IMR-90 (cell line): Measurements from ENCODE around the gene TAF4. TPM values are rescaled to one million over a fixed set of nuclear protein-coding genes. Genes with fewer than 3 reads are reported as not detected.

Experiments
- ATAC-seq: fragments of 200-7000 bp; cut with Tn5 transposase; 2 replicates; pipeline ENCODE4 v1.9.1; 2020; ENCODE audit warnings: low read depth, mild to moderate bottlenecking, moderate library complexity
- BruUV-seq: library from RNA; stranded (reverse); fragments of 400-500 nt; replicated peaks from 2 replicates; lab custom pipeline; 2021; lab: Mats Ljungman, UMichigan
- CTCF ChIA-PET: fragments of 300-600 bp; formaldehyde crosslinking; extraction: SDS; loops from one replicate; lab custom pipeline; 2021; ENCODE audit warnings: antibody characterized with exemption; lab: Yijun Ruan, JAX
- POLR2A ChIA-PET: fragments of 300-600 bp; sonication (Branson Sonifier 250); formaldehyde crosslinking; loops from one replicate; lab custom pipeline; 2022; ENCODE audit warnings: antibody characterized with exemption; ENCODE audit not compliant: unreplicated experiment; lab: Charles Lee
- DNase-seq: peaks from one replicate; pipeline ENCODE4 v3.0.0; 2013
- H2AFZ ChIP-seq: replicated peaks from 2 replicates; pipeline ENCODE3; 2013; ENCODE audit warnings: low read length, mild to moderate bottlenecking; ENCODE audit not compliant: poor library complexity
- H2AK5ac ChIP-seq: 2 replicates; pipeline ENCODE4 v1.6.1; 2013; ENCODE audit warnings: low read depth, low read length, inconsistent platforms
- H2AK9ac ChIP-seq: replicated peaks from 2 replicates; pipeline ENCODE3; 2013; ENCODE audit warnings: mild to moderate bottlenecking, low read depth, low read length, moderate library complexity; ENCODE audit not compliant: poor library complexity
- H2BK120ac ChIP-seq: 2 replicates; pipeline ENCODE4 v1.6.1; 2013; ENCODE audit warnings: low read depth, low read length, inconsistent platforms
- H2BK15ac ChIP-seq: 3 replicates; pipeline ENCODE4 v1.6.1; 2013; ENCODE audit warnings: low read depth, low read length, inconsistent platforms
- H2BK20ac ChIP-seq: 2 replicates; pipeline ENCODE4 v1.6.1; 2013; ENCODE audit warnings: low read depth, mild to moderate bottlenecking, inconsistent platforms, low read length, moderate library complexity
- H2BK5ac ChIP-seq: 2 replicates; pipeline ENCODE4 v1.6.1; 2013; ENCODE audit warnings: mild to moderate bottlenecking, low read depth, low read length, inconsistent platforms; ENCODE audit not compliant: poor library complexity, severe bottlenecking
- H3K14ac ChIP-seq: replicated peaks from 2 replicates; pipeline ENCODE4 v1.6.1; 2013; ENCODE audit warnings: low read depth, low read length, inconsistent platforms
- H3K18ac ChIP-seq: 2 replicates; pipeline ENCODE4 v1.6.1; 2013; ENCODE audit warnings: low read depth, low read length, control low read depth
- H3K23ac ChIP-seq: 2 replicates; pipeline ENCODE4 v1.6.1; 2013; ENCODE audit warnings: low read depth, low read length, inconsistent platforms
- H3K27ac ChIP-seq: 2 replicates; pipeline ENCODE4 v1.5.1; 2013; ENCODE audit warnings: mild to moderate bottlenecking, control low read depth, low read length; ENCODE audit not compliant: insufficient read depth
- H3K27me3 ChIP-seq: 2 replicates; pipeline ENCODE4 v1.6.1; 2013; ENCODE audit warnings: low read length; ENCODE audit not compliant: control insufficient read depth, insufficient read depth
- H3K36me3 ChIP-seq: 2 replicates; pipeline ENCODE4 v1.6.1; 2013; ENCODE audit warnings: low read length, mixed read lengths; ENCODE audit not compliant: control insufficient read depth, insufficient read depth
- H3K4ac ChIP-seq: 2 replicates; pipeline ENCODE4 v1.6.1; 2013; ENCODE audit warnings: low read depth, low read length, inconsistent platforms
- H3K4me1 ChIP-seq: 2 replicates; pipeline ENCODE4 v1.6.1; 2013; ENCODE audit warnings: low read length, mixed read lengths; ENCODE audit not compliant: control insufficient read depth, insufficient read depth
- H3K4me2 ChIP-seq: 2 replicates; pipeline ENCODE4 v1.6.1; 2013; ENCODE audit warnings: low read depth, mild to moderate bottlenecking, control low read depth, low read length, moderate library complexity
- H3K4me3 ChIP-seq: 2 replicates; pipeline ENCODE4 v1.5.1; 2013; ENCODE audit warnings: low read depth, mild to moderate bottlenecking, control low read depth, low read length, moderate library complexity; ENCODE audit not compliant: insufficient read depth
- H3K56ac ChIP-seq: 2 replicates; pipeline ENCODE4 v1.6.1; 2013; ENCODE audit warnings: low read length, inconsistent platforms; ENCODE audit not compliant: insufficient read depth; ENCODE audit errors: extremely low read depth
- H3K79me1 ChIP-seq, 2 experiments: 2 replicates each; pipeline ENCODE4 v1.6.1; 2013; ENCODE audit warnings: low read length in 2 of 2, inconsistent platforms in 1 of 2, low read depth in 1 of 2
- H3K9ac ChIP-seq: 2 replicates; pipeline ENCODE4 v1.6.1; 2013; ENCODE audit warnings: low read depth, low read length, control low read depth
- H3K9me1 ChIP-seq: 2 replicates; pipeline ENCODE4 v1.6.1; 2013; ENCODE audit warnings: low read length, inconsistent platforms; ENCODE audit not compliant: insufficient read depth
- H3K9me3 ChIP-seq: 2 replicates; pipeline ENCODE4 v1.6.1; 2013; ENCODE audit warnings: low read length; ENCODE audit not compliant: control insufficient read depth, insufficient read depth
- H4K20me1 ChIP-seq: 2 replicates; pipeline ENCODE4 v1.6.1; 2013; ENCODE audit warnings: low read length, inconsistent platforms; ENCODE audit not compliant: insufficient read depth
- H4K5ac ChIP-seq: 2 replicates; pipeline ENCODE4 v1.6.1; 2013; ENCODE audit warnings: mild to moderate bottlenecking, low read depth, low read length, control low read depth
- H4K8ac ChIP-seq, 2 experiments: 2 replicates each; pipeline ENCODE4 v1.6.1; 2013; ENCODE audit warnings: low read depth in 2 of 2, low read length in 2 of 2, control low read depth in 1 of 2, inconsistent platforms in 1 of 2
- H4K91ac ChIP-seq: 2 replicates; pipeline ENCODE4 v1.6.1; 2013; ENCODE audit warnings: low read depth, low read length, inconsistent platforms; ENCODE audit not compliant: insufficient read depth
- BHLHE40 ChIP-seq: fragments of 150-350 bp; IDR thresholded peaks from 2 replicates; pipeline ENCODE4 v1.6.1; 2016; ENCODE audit warnings: mild to moderate bottlenecking, low read depth, low read length
- CEBPB ChIP-seq: IDR thresholded peaks from 2 replicates; pipeline ENCODE4 v1.6.1; 2012; ENCODE audit warnings: low read depth, low read length, improper control_type of control experiment
- CHD1 ChIP-seq: IDR thresholded peaks from 2 replicates; pipeline ENCODE4 v1.6.1; 2012; ENCODE audit warnings: low read depth, low read length, improper control_type of control experiment
- FOS ChIP-seq: fragments of 150-350 bp; IDR thresholded peaks from 2 replicates; pipeline ENCODE4 v1.6.1; 2016; ENCODE audit warnings: low read depth, low read length
- MAFK ChIP-seq: IDR thresholded peaks from 2 replicates; pipeline ENCODE4 v1.6.1; 2012; ENCODE audit warnings: low read depth, low read length, improper control_type of control experiment
- MAZ ChIP-seq: IDR thresholded peaks from 2 replicates; pipeline ENCODE4 v1.6.1; 2012; ENCODE audit warnings: low read depth, mild to moderate bottlenecking, low read length, improper control_type of control experiment, moderate library complexity, borderline replicate concordance
- MXI1 ChIP-seq: IDR thresholded peaks from 2 replicates; pipeline ENCODE4 v1.6.1; 2012; ENCODE audit warnings: low read depth, mild to moderate bottlenecking, low read length, moderate library complexity, borderline replicate concordance
- POLR2A ChIP-seq: IDR thresholded peaks from 2 replicates; pipeline ENCODE4 v1.6.1; 2012; ENCODE audit warnings: mild to moderate bottlenecking, low read depth, low read length
- RAD21 ChIP-seq: IDR thresholded peaks from 2 replicates; pipeline ENCODE4 v1.6.1; 2012; ENCODE audit warnings: low read length, improper control_type of control experiment
- RCOR1 ChIP-seq: IDR thresholded peaks from 2 replicates; pipeline ENCODE4 v1.6.1; 2012; ENCODE audit warnings: mild to moderate bottlenecking, low read length, improper control_type of control experiment; ENCODE audit not compliant: insufficient replicate concordance
- RFX5 ChIP-seq: IDR thresholded peaks from 2 replicates; pipeline ENCODE4 v1.8.0; 2012; ENCODE audit warnings: low read depth, mild to moderate bottlenecking, low read length, moderate library complexity
- SMC3 ChIP-seq: fragments of 150-350 bp; IDR thresholded peaks from 2 replicates; pipeline ENCODE4 v1.6.1; 2016; ENCODE audit warnings: low read depth, mild to moderate bottlenecking, antibody characterized with exemption, low read length, moderate library complexity
- USF2 ChIP-seq: fragments of 150-350 bp; IDR thresholded peaks from 2 replicates; pipeline ENCODE4 v1.6.1; 2017; ENCODE audit warnings: mild to moderate bottlenecking, antibody characterized with exemption, low read length, low read depth
- WGBS, 2 experiments: methylation state at CpG; one replicate each; pipeline versions ENCODE4 v1.1.5 to v1.1.7; 2013; ENCODE audit warnings: missing lambda C conversion rate in 2 of 2; ENCODE audit not compliant: insufficient read length in 1 of 2; ENCODE audit errors: extremely low coverage in 2 of 2; 5-methylcytosine and 5-hydroxymethylcytosine counted together
- dilution Hi-C: fragments of 300-500 bp; cut with HindIII; formaldehyde crosslinking; loops from one replicate; pipeline ENCODE4 v1.14.3; 2018; ENCODE audit warnings: low sequenced_read_pairs; ENCODE audit not compliant: unreplicated experiment
- in situ Hi-C: fragments of 300-500 bp; cut with MboI; formaldehyde crosslinking; loops from 3 replicates; pipeline ENCODE4 v1.14.3; 2019; ENCODE audit warnings: low sequenced_read_pairs, inconsistent platforms, mixed read lengths
- intact Hi-C: fragments of 100-400 bp; cut with micrococcal nuclease; formaldehyde crosslinking; loops from 2 replicates; pipeline ENCODE4 v1.10.0; 2022
- polyA plus RNA-seq, 3 experiments: library from polyadenylated mRNA; depleted of rRNA; stranded (reverse); fragments of >200 nt; gene quantifications; 2 replicates each; pipeline ENCODE4 v1.2.3, GENCODE V29; 2012; ENCODE audit warnings: low replicate concordance in 1 of 3
- total RNA-seq: library from RNA; depleted of rRNA; stranded (reverse); fragments of >200 nt; gene quantifications from 2 replicates; pipeline ENCODE4 v1.2.3, GENCODE V29; 2012
- TF ChIP-seq, protein P1 (sequence below): conservative IDR thresholded peaks from 2 replicates; pipeline ENCODE4 v1.5.1; 2012; ENCODE audit warnings: mild to moderate bottlenecking, low read depth, low read length, improper control_type of control experiment

The TAF4 gene
- total and polyA plus RNA-seq, 2 of the 4 experiments (the other 2 are of a cell fraction), result 1.4 to 5.1 TPM

DNA sequence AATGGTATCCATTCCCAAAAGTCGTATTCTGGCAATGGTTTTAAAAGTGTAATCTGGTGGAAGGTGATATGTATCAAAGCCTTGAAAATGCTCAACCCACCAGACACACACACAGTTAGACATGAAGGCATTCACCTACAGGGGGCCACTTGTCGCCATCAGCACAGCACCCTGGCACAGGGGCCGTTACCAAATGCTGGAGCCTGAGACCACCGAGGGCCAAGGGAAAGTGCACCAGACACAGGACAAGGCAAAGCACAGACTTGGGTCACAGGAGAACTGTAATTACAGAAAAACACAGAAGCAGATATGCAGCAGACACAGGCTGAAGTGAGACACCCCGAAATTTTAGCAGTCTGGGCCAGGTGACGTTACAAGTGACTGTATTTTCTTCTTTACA is 9.3 kb downstream of the TAF4 start:
- no TSS peak for BruUV-seq
- Histone ChIP-seq H2AK9ac (no peak overlapping the region), H3K9ac (no peak overlapping the region), H3K14ac (no peak overlapping the region), H2BK20ac (no peak overlapping the region), H4K5ac (no peak overlapping the region), H2AFZ (no peak overlapping the region), H3K4ac (no peak overlapping the region), H3K56ac (no peak overlapping the region), H3K4me2 (no peak overlapping the region), H2AK5ac (no peak overlapping the region), H2BK5ac (no peak overlapping the region), H3K27me3 (no peaks in the 10 kb centered on the region), H3K9me3 (no peaks in the 10 kb centered on the region), H3K79me1 (peaks cover 27 to 84% of the 10 kb centered on the region in 2 experiments), H3K4me1 (no peaks in the 10 kb centered on the region), H4K8ac (no peak overlapping the region), H4K20me1 (peaks cover 73% of the 10 kb centered on the region), H3K23ac (no peak overlapping the region), H2BK15ac (no peak overlapping the region), H3K18ac (no peak overlapping the region), H3K27ac (no peak overlapping the region), H3K4me3 (no peak overlapping the region), H3K36me3 (peaks cover 3% of the 10 kb centered on the region; the same call in 1 of the 2 replicates), H2BK120ac (no peak overlapping the region), H3K9me1 (peaks cover 11% of the 10 kb centered on the region; the same call in 1 of the 2 replicates), H4K91ac (no peak overlapping the region)
- in situ Hi-C loops, result no loop called here
- 86% methylated on average over 3 of the region's 6 CpGs; no CpG with 5 or more reads in 1 of the 2 experiments for WGBS, 2 experiments
- DNase-seq (no peak), ATAC-seq (no peak)
- intact Hi-C loops, result no loop called here
- ChIA-PET CTCF (no interaction called here), POLR2A (no interaction called here)
- TF ChIP-seq SMC3 (no peak), POLR2A (no peak), RFX5 (no peak), BHLHE40 (no peak), RCOR1 (no peak), USF2 (no peak), MAFK (no peak), CEBPB (no peak), CHD1 (no peak), RAD21 (no peak), MXI1 (no peak), FOS (no peak), MAZ (no peak)
- TF ChIP-seq, protein P1, sequence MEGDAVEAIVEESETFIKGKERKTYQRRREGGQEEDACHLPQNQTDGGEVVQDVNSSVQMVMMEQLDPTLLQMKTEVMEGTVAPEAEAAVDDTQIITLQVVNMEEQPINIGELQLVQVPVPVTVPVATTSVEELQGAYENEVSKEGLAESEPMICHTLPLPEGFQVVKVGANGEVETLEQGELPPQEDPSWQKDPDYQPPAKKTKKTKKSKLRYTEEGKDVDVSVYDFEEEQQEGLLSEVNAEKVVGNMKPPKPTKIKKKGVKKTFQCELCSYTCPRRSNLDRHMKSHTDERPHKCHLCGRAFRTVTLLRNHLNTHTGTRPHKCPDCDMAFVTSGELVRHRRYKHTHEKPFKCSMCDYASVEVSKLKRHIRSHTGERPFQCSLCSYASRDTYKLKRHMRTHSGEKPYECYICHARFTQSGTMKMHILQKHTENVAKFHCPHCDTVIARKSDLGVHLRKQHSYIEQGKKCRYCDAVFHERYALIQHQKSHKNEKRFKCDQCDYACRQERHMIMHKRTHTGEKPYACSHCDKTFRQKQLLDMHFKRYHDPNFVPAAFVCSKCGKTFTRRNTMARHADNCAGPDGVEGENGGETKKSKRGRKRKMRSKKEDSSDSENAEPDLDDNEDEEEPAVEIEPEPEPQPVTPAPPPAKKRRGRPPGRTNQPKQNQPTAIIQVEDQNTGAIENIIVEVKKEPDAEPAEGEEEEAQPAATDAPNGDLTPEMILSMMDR, result no peak
- dilution Hi-C loops, result no loop called here
